OCI-LY1 (cell line): ENCODE measurements around the gene ZFYVE28.

Experiments
- H2AFZ ChIP-seq: fragments of 200-600 bp; sonication (generic), shearing (Covaris generic); 2 replicates; pipeline ENCODE4 v1.6.0; 2014; ENCODE audit warnings: antibody characterized with exemption, mild to moderate bottlenecking, low read length
- H3F3A ChIP-seq: fragments of 200-600 bp; sonication (generic), shearing (Covaris generic); 2 replicates; pipeline ENCODE4 v1.6.0; 2014; ENCODE audit warnings: mild to moderate bottlenecking, antibody characterized with exemption, low read length, moderate library complexity; ENCODE audit not compliant: insufficient read depth
- H3K27ac ChIP-seq: fragments of 200-600 bp; sonication (generic); 2 replicates; pipeline ENCODE4 v1.5.1; 2014; ENCODE audit warnings: low read length, mixed run types, mild to moderate bottlenecking, low read depth; ENCODE audit not compliant: poor library complexity, severe bottlenecking
- H3K27me3 ChIP-seq: fragments of 200-600 bp; sonication (generic); 2 replicates; pipeline ENCODE4 v1.6.0; 2014; ENCODE audit warnings: antibody characterized with exemption, mild to moderate bottlenecking, low read length, moderate library complexity; ENCODE audit not compliant: insufficient read depth
- H3K36me3 ChIP-seq: fragments of 200-600 bp; sonication (generic); 2 replicates; pipeline ENCODE4 v1.6.1; 2014; ENCODE audit warnings: mild to moderate bottlenecking, antibody characterized with exemption, low read length, moderate library complexity, mixed read lengths; ENCODE audit not compliant: insufficient read depth
- H3K4me1 ChIP-seq: fragments of 200-600 bp; sonication (generic); 2 replicates; pipeline ENCODE4 v1.5.1; 2014; ENCODE audit warnings: mild to moderate bottlenecking, low read length, moderate library complexity; ENCODE audit not compliant: insufficient read depth, severe bottlenecking
- H3K4me2 ChIP-seq: fragments of 200-600 bp; sonication (generic), shearing (Covaris generic); 2 replicates; pipeline ENCODE4 v1.6.1; 2014; ENCODE audit warnings: low read length
- H3K4me3 ChIP-seq: fragments of 200-600 bp; sonication (generic); 2 replicates; pipeline ENCODE4 v1.5.1; 2014; ENCODE audit warnings: low read length, low read depth, mild to moderate bottlenecking, mixed read lengths; ENCODE audit not compliant: poor library complexity, severe bottlenecking
- H3K79me2 ChIP-seq: fragments of 200-600 bp; shearing (Covaris generic); 2 replicates; pipeline ENCODE4 v1.6.1; 2016; ENCODE audit warnings: mixed run types, low read length, mixed read lengths; ENCODE audit not compliant: insufficient read depth
- H3K9ac ChIP-seq: fragments of 200-600 bp; sonication (generic), shearing (Covaris generic); 2 replicates; pipeline ENCODE4 v1.6.1; 2014; ENCODE audit warnings: mild to moderate bottlenecking, low read length, mixed read lengths
- H3K9me2 ChIP-seq: fragments of 200-600 bp; sonication (generic), shearing (Covaris generic); 2 replicates; pipeline ENCODE4 v1.6.1; 2014; ENCODE audit warnings: low read depth, mild to moderate bottlenecking, low read length, mixed read lengths
- H3K9me3 ChIP-seq: fragments of 200-600 bp; shearing (Covaris generic); 2 replicates; pipeline ENCODE4 v1.6.1; 2014; ENCODE audit warnings: low read length, mixed read lengths
- H4K20me1 ChIP-seq: fragments of 200-600 bp; sonication (generic), shearing (Covaris generic); 2 replicates; pipeline ENCODE4 v1.6.0; 2016; ENCODE audit warnings: mild to moderate bottlenecking, low read length; ENCODE audit not compliant: insufficient read depth
- CTCF ChIP-seq: fragments of 200-600 bp; sonication (generic), shearing (Covaris generic); IDR thresholded peaks from 2 replicates; pipeline ENCODE4 v1.5.1; 2017; ENCODE audit warnings: mild to moderate bottlenecking, antibody characterized with exemption, low read length, moderate library complexity, mixed read lengths
- EZH2 ChIP-seq: fragments of 200-600 bp; sonication (generic), shearing (Covaris generic); IDR thresholded peaks from 2 replicates; pipeline ENCODE4 v1.8.0; 2017; ENCODE audit warnings: borderline replicate concordance, mixed run types, mild to moderate bottlenecking, antibody characterized with exemption, low read length, moderate library complexity, mixed read lengths

The ZFYVE28 gene

DNA sequence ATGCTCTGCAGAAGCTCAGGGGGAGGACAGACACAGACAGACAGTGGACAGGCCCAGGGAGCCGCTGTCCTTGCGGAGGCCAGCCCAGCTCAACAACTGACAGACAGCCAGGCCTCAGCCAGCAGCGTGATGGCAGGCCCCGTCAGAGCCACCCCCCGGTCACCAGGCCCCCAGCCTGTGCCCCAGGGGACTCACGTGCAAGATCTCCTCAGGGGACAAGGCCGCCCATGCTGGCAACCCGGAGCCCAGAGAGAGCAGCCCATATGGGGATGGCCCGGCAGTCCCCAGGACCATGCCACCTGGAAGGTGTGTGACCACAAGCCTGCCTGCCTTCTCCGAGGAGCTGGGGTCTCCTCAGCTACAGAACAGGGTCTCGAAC lies 128.5 kb downstream of the ZFYVE28 start:
- Histone ChIP-seq H3K4me2 (no peak overlapping the region), H3K36me3 (no peaks in the 10 kb centered on the region; the same call in 1 of the 2 replicates), H3K27me3 (no peaks in the 10 kb centered on the region), H3K27ac (no peak overlapping the region), H4K20me1 (no peaks in the 10 kb centered on the region), H3K4me3 (no peak overlapping the region), H3K9me3 (no peaks in the 10 kb centered on the region), H3K4me1 (peaks cover 12% of the 10 kb centered on the region), H3K9ac (no peak overlapping the region), H2AFZ (no peak overlapping the region), H3K79me2 (no peaks in the 10 kb centered on the region), H3F3A (no peaks in the 10 kb centered on the region), H3K9me2 (no peaks in the 10 kb centered on the region)
- no peak for TF ChIP-seq EZH2
- TF ChIP-seq CTCF, result no peak

- Histone ChIP-seq H3K9me3 (no peaks in the 10 kb centered on the region), H4K20me1 (no peaks in the 10 kb centered on the region), H3F3A (no peaks in the 10 kb centered on the region), H3K9ac (no peak overlapping the region), H3K36me3 (no peaks in the 10 kb centered on the region; the same call in 1 of the 2 replicates), H3K79me2 (no peaks in the 10 kb centered on the region), H3K4me3 (no peak overlapping the region), H3K4me1 (peaks cover 12% of the 10 kb centered on the region), H3K27me3 (no peaks in the 10 kb centered on the region), H2AFZ (no peak overlapping the region), H3K9me2 (no peaks in the 10 kb centered on the region), H3K27ac (no peak overlapping the region), H3K4me2 (no peak overlapping the region)
- no peak for TF ChIP-seq EZH2
- TF ChIP-seq CTCF, result no peak
Observed at GRCh38 chr4:2289311-2289954, 129.0 kb downstream of the ZFYVE28 start.

GRCh38 chr4:2288051-2288541 lies 130.3 kb downstream of the ZFYVE28 start:
- H3K79me2 ChIP-seq, result no peaks in the 10 kb centered on the region
- no peaks in the 10 kb centered on the region for H3K36me3 ChIP-seq
- no peaks in the 10 kb centered on the region for H3K9me3 ChIP-seq
- H3K9me2 ChIP-seq, result no peaks in the 10 kb centered on the region
- H3K4me1 ChIP-seq, result peaks cover 12% of the 10 kb centered on the region
- no peaks in the 10 kb centered on the region for H3F3A ChIP-seq
- H3K27me3 ChIP-seq, result no peaks in the 10 kb centered on the region
- H4K20me1 ChIP-seq, result no peaks in the 10 kb centered on the region
- H3K27ac ChIP-seq, result no peak overlapping the region
- TF ChIP-seq CTCF (no peak), EZH2 (no peak)
- H3K4me3 ChIP-seq, result no peak overlapping the region
- no peak overlapping the region for H3K9ac ChIP-seq
- no peak overlapping the region for H2AFZ ChIP-seq
- H3K4me2 ChIP-seq, result no peak overlapping the region
